ENCODE results near the gene NFIB. TPM values are rescaled to one million over a fixed set of nuclear protein-coding genes. Genes with fewer than 3 reads are reported as not detected.

The NFIB gene
- total RNA-seq, 1 experiment from 2014 or later: 75.8 TPM

GRCh38 chr9:14314424-14314928 lies 535 bp upstream of the NFIB start:
- Mint-ChIP-seq H3K4me3 (ENCODE audit: low read depth, unreplicated experiment) (peak overlapping the region; percentile 84), H3K4me1 (ENCODE audit: low read depth, unreplicated experiment) (peaks cover 8% of the 10 kb centered on the region), H3K9me3 (ENCODE audit: low read depth, unreplicated experiment) (no peaks in the 10 kb centered on the region), H3K36me3 (ENCODE audit: insufficient read depth, unreplicated experiment) (peaks cover 70% of the 10 kb centered on the region), H3K27me3 (ENCODE audit: unreplicated experiment) (no peaks in the 10 kb centered on the region), H3K27ac (ENCODE audit: unreplicated experiment) (peak overlapping the region; percentile 98)
- TF ChIP-seq, protein P1, sequence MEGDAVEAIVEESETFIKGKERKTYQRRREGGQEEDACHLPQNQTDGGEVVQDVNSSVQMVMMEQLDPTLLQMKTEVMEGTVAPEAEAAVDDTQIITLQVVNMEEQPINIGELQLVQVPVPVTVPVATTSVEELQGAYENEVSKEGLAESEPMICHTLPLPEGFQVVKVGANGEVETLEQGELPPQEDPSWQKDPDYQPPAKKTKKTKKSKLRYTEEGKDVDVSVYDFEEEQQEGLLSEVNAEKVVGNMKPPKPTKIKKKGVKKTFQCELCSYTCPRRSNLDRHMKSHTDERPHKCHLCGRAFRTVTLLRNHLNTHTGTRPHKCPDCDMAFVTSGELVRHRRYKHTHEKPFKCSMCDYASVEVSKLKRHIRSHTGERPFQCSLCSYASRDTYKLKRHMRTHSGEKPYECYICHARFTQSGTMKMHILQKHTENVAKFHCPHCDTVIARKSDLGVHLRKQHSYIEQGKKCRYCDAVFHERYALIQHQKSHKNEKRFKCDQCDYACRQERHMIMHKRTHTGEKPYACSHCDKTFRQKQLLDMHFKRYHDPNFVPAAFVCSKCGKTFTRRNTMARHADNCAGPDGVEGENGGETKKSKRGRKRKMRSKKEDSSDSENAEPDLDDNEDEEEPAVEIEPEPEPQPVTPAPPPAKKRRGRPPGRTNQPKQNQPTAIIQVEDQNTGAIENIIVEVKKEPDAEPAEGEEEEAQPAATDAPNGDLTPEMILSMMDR (IDR thresholded peaks at IDR 0.05; ENCODE audit: unreplicated experiment): no peak
- peak; percentile 58 for DNase-seq
- CTCF ChIA-PET: interaction anchor here (0.6 to 0.8 kb wide), 5 partner anchors 16 to 1500 kb away, joined by 3 to 7 read pairs (median 5); no protein-coding TSS in a partner anchor
- no TSS peak for BruUV-seq (replicated peaks)
- intact Hi-C loops (cut with micrococcal nuclease; ENCODE audit: unreplicated experiment): no loop called here

- TSS peak; percentile 31 for BruUV-seq (replicated peaks)
- CTCF ChIA-PET: no interaction called here
- Mint-ChIP-seq H3K4me1 (ENCODE audit: low read depth, unreplicated experiment) (peaks cover 6% of the 10 kb centered on the region), H3K9me3 (ENCODE audit: low read depth, unreplicated experiment) (no peaks in the 10 kb centered on the region), H3K4me3 (ENCODE audit: low read depth, unreplicated experiment) (peak overlapping the region; percentile 84), H3K36me3 (ENCODE audit: insufficient read depth, unreplicated experiment) (peaks cover 64% of the 10 kb centered on the region), H3K27ac (ENCODE audit: unreplicated experiment) (peak overlapping the region; percentile 98), H3K27me3 (ENCODE audit: unreplicated experiment) (no peaks in the 10 kb centered on the region)
- DNase-seq: no peak
- TF ChIP-seq, protein P1 (IDR thresholded peaks at IDR 0.05; ENCODE audit: unreplicated experiment): no peak
- intact Hi-C loops (cut with micrococcal nuclease; ENCODE audit: unreplicated experiment): no loop called here
Observed at GRCh38 chr9:14313378-14313940, 482 bp downstream of the NFIB start.

DNA sequence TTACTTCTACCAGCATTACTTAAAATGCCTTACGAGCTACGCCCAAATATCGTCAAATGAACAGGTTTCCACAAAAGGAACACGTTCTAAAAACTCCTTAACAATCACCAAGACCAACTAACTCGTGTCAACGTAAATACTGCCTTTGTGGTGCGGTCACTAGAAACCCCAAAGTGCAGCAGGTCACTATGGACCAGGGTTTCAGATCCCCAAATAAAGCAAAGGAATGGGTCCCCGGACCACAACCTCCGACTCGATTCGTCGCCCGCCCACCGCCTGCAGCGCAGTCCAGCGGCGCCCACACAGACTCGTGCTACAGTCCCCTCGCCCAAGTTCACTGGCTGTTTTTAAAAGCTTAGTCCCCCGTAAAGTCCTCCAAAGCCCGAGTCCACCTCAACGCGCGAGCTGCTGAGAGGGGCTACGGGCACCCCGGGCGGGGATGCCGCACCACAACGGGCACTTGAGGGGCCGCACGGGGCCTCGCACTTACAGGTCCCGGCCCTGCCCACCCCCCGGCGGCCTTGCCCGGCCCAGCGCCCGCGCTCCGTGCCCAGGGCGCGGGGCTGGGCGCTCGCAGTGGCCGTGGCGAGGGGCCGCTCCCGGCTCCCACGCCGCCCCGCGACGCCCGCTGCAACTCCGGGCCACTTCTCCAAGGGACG lies 1.1 kb downstream of the NFIB start:
- CTCF ChIA-PET: no interaction called here
- TF ChIP-seq, protein P1 (IDR thresholded peaks at IDR 0.05; ENCODE audit: unreplicated experiment): no peak
- BruUV-seq (replicated peaks): no TSS peak
- Mint-ChIP-seq H3K9me3 (ENCODE audit: low read depth, unreplicated experiment) (no peaks in the 10 kb centered on the region), H3K27me3 (ENCODE audit: unreplicated experiment) (no peaks in the 10 kb centered on the region), H3K4me1 (ENCODE audit: low read depth, unreplicated experiment) (peaks cover 12% of the 10 kb centered on the region), H3K36me3 (ENCODE audit: insufficient read depth, unreplicated experiment) (peaks cover 65% of the 10 kb centered on the region), H3K27ac (ENCODE audit: unreplicated experiment) (peak overlapping the region; percentile 98), H3K4me3 (ENCODE audit: low read depth, unreplicated experiment) (peak overlapping the region; percentile 84)
- intact Hi-C loops (cut with micrococcal nuclease; ENCODE audit: unreplicated experiment): no loop called here
- no peak for DNase-seq

DNA sequence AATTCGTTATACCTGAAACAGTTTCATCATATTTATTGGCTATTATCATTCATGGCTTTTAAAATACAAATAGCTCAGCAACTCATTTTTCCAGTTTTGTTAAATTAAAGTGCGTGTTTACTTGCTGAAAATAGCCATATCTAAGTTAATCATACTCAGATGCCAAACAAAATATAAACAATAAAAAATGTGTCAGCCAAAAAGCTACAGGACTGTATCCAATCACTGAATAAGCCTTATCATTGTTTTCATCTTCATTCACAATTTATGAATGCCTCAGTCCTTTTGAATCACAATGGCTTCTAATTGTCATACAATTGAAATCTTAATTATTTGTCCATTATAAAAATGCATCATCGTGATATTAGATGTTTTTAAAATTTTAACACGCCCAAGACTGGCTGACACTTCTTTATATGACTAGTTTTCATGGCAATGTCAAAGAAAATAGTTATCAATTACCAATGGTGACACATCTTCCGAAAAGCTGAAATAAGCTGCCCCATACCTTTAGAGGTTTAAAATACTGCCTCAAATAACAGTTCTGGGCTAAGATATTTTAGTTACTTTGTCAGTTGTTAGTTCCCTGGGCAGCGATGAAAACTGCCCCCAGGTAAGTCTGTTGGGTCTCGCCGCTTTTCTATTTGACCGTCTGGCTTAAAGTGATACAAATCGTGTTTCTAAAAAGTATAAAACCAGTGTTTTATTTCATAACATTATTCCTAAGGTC lies 1.8 kb downstream of the NFIB start:
- H3K4me1 Mint-ChIP-seq (ENCODE audit: low read depth, unreplicated experiment): peaks cover 18% of the 10 kb centered on the region
- TF ChIP-seq, protein P1 (IDR thresholded peaks at IDR 0.05; ENCODE audit: unreplicated experiment): no peak
- no peak for DNase-seq

More for the DNA sequence above, 1.8 kb downstream of the NFIB start:
- no TSS peak for BruUV-seq (replicated peaks)
- intact Hi-C loops (cut with micrococcal nuclease; ENCODE audit: unreplicated experiment): no loop called here
- Mint-ChIP-seq H3K27me3 (ENCODE audit: unreplicated experiment) (no peaks in the 10 kb centered on the region), H3K4me3 (ENCODE audit: low read depth, unreplicated experiment) (peak overlapping the region; percentile 84), H3K9me3 (ENCODE audit: low read depth, unreplicated experiment) (no peaks in the 10 kb centered on the region), H3K27ac (ENCODE audit: unreplicated experiment) (peak overlapping the region; percentile 98), H3K36me3 (ENCODE audit: insufficient read depth, unreplicated experiment) (peaks cover 64% of the 10 kb centered on the region)
- CTCF ChIA-PET: interaction anchor here (1.1 kb wide), 1 partner anchor 14 kb away, joined by 3 read pairs; no protein-coding TSS in a partner anchor

All from Calu3 (cell line).